ENCODE data around the gene TMEM82. TPM values are rescaled to one million over a fixed set of nuclear protein-coding genes. Genes with fewer than 3 reads are reported as not detected.

The TMEM82 gene
- polyA plus RNA-seq, 1 of the 3 experiments (the other 2 are of a cell fraction), result not detected

GRCh38 chr1:15731735-15732685, 10.3 kb upstream of the TMEM82 start:
- POLR2A ChIA-PET, result no interaction called here
- no peaks in the 10 kb centered on the region for H3K27me3 ChIP-seq (ENCODE audit: insufficient read depth)

More at GRCh38 chr1:15731735-15732685, 10.3 kb upstream of the TMEM82 start:
- no peak overlapping the region for H3K4me3 ChIP-seq (ENCODE audit: low read depth in 2 of 2, low read length in 1 of 2)
- H3K9me3 ChIP-seq, result no peaks in the 10 kb centered on the region
- no peaks in the 10 kb centered on the region for H3F3A ChIP-seq (replicated peaks; ENCODE audit: insufficient read depth)
- no peak overlapping the region for H2AFZ ChIP-seq (ENCODE audit: low read depth)
- H3K79me2 ChIP-seq (ENCODE audit: insufficient read depth), result no peaks in the 10 kb centered on the region
- WGBS (ENCODE audit: low lambda C conversion rate), result 95% methylated on average over 15 of the region's 39 CpGs
- no peaks in the 10 kb centered on the region for H4K20me1 ChIP-seq (ENCODE audit: insufficient read depth)
- CTCF ChIA-PET, result interaction anchor here (1.2 to 1.3 kb wide), 2 partner anchors 9 to 47 kb away, joined by 3 read pairs; no protein-coding TSS in a partner anchor
- peaks cover 0 to 67% of the 10 kb centered on the region in 2 experiments for H3K36me3 ChIP-seq (replicated peaks in 1 of 2; ENCODE audit: control insufficient read depth in 1 of 2, insufficient read depth in 2 of 2, low read length in 1 of 2)
- H3K9ac ChIP-seq, result no peak overlapping the region
- H3K9me2 ChIP-seq, result no peaks in the 10 kb centered on the region
- no peak for TF ChIP-seq USF2 (IDR thresholded peaks at IDR 0.05; ENCODE audit: borderline replicate concordance, low read depth, low read length)
- TF ChIP-seq FOXM1 (IDR thresholded peaks at IDR 0.05; ENCODE audit: low read depth), result no peak
- TF ChIP-seq REST (IDR thresholded peaks at IDR 0.05; ENCODE audit: low read depth, low read length), result no peak
- no peak for TF ChIP-seq TEAD4 (IDR thresholded peaks at IDR 0.05; ENCODE audit: borderline replicate concordance, insufficient read depth)
- no peak for TF ChIP-seq MEF2A (IDR thresholded peaks at IDR 0.05; ENCODE audit: borderline replicate concordance, low read depth)
- no peak for TF ChIP-seq GABPA (IDR thresholded peaks at IDR 0.05; ENCODE audit: low read depth)
- TF ChIP-seq MAX (IDR thresholded peaks at IDR 0.05; ENCODE audit: low read depth), result no peak
- no peak for TF ChIP-seq TAF1 (IDR thresholded peaks at IDR 0.05; ENCODE audit: borderline replicate concordance, low read depth, low read length)
- TF ChIP-seq GATA2 (CRISPR knock-in tag; IDR thresholded peaks at IDR 0.05), result no peak
- no peak for TF ChIP-seq YY1 (IDR thresholded peaks at IDR 0.05; ENCODE audit: low read depth)
- TF ChIP-seq TCF12 (IDR thresholded peaks at IDR 0.05), result no peak
- TF ChIP-seq IRF3 (IDR thresholded peaks at IDR 0.05; ENCODE audit: low read depth, low read length), result no peak
- no peak for TF ChIP-seq JUND (IDR thresholded peaks at IDR 0.05)
- TF ChIP-seq POLR2AphosphoS5 (IDR thresholded peaks at IDR 0.05; ENCODE audit: low read depth, low read length), result no peak
- TF ChIP-seq ELF1 (IDR thresholded peaks at IDR 0.05), result no peak
- TF ChIP-seq RAD21 (IDR thresholded peaks at IDR 0.05; ENCODE audit: low read length), result no peak
- TF ChIP-seq MXI1 (IDR thresholded peaks at IDR 0.05; ENCODE audit: low read depth, low read length), result no peak
- no peak for TF ChIP-seq PBX3 (IDR thresholded peaks at IDR 0.05)
- TF ChIP-seq EP300 (IDR thresholded peaks at IDR 0.05; ENCODE audit: borderline replicate concordance in 1 of 2, low read depth in 1 of 2, low read length in 1 of 2), result no peak
- no peak for TF ChIP-seq USF1 (IDR thresholded peaks at IDR 0.05; ENCODE audit: borderline replicate concordance, low read depth)
- peaks cover 0 to 20% of the 10 kb centered on the region in 2 experiments; a peak in 1 of 4 replicates for H3K4me1 ChIP-seq (ENCODE audit: control insufficient read depth in 1 of 2, insufficient read depth in 2 of 2, low read depth in 1 of 2, low read length in 1 of 2)
- H3K4me2 ChIP-seq, result no peak overlapping the region
- no peak for DNase-seq
- no peak overlapping the region for H3K27ac ChIP-seq (ENCODE audit: low read depth in 2 of 2, low read length in 1 of 2)

All from SK-N-SH (cell line).